HG03095 (cell line): ENCODE measurements around the gene KRT34.
"Not testable (repeated sequence)": the region's sequence is repeated elsewhere in the genome, so short reads cannot be mapped to it uniquely, and the experiment has no call there.

ENCODE experiments used
- ATAC-seq: cut with Tn5 transposase; IDR thresholded peaks from one replicate; pipeline ENCODE4 v1.9.1; 2021; ENCODE audit warnings: moderate library complexity; ENCODE audit not compliant: unreplicated experiment

The KRT34 gene

GRCh38 chr17:41404024-41404671 lies 22.0 kb upstream of the KRT34 start:
- no peak for ATAC-seq

- ATAC-seq, result no peak
Observed at GRCh38 chr17:41403404-41404023, 21.4 kb upstream of the KRT34 start.

GRCh38 chr17:41402161-41402560 lies 20.1 kb upstream of the KRT34 start:
- ATAC-seq, result no peak

- no peak for ATAC-seq
Observed at GRCh38 chr17:41396996-41397660, 15.0 kb upstream of the KRT34 start, which contains the start of gene KRT31. Gene KRT31, minus strand, starts transcription at chr17:41397608. Its CDS starts 69 bp downstream, at chr17:41397539.

GRCh38 chr17:41396340-41396739 lies 14.2 kb upstream of the KRT34 start:
- no peak for ATAC-seq

- no peak for ATAC-seq
Observed at GRCh38 chr17:41395611-41396010, 13.5 kb upstream of the KRT34 start.

GRCh38 chr17:41395044-41395443 lies 12.9 kb upstream of the KRT34 start:
- ATAC-seq, result not testable (repeated sequence)

GRCh38 chr17:41394254-41394996 lies 12.3 kb upstream of the KRT34 start:
- ATAC-seq, result no peak

GRCh38 chr17:41393826-41394225 lies 11.7 kb upstream of the KRT34 start:
- no peak for ATAC-seq

GRCh38 chr17:41393294-41393693 lies 11.2 kb upstream of the KRT34 start:
- no peak for ATAC-seq

GRCh38 chr17:41392278-41392677 lies 10.2 kb upstream of the KRT34 start:
- no peak for ATAC-seq

- no peak for ATAC-seq
Observed at GRCh38 chr17:41391535-41391934, 9.4 kb upstream of the KRT34 start.

GRCh38 chr17:41390411-41390938 lies 8.4 kb upstream of the KRT34 start:
- ATAC-seq, result no peak

- ATAC-seq, result no peak
Observed at GRCh38 chr17:41387670-41388069, 5.6 kb upstream of the KRT34 start.

GRCh38 chr17:41386227-41386626 lies 4.1 kb upstream of the KRT34 start:
- no peak for ATAC-seq

- ATAC-seq, result no peak
Observed at GRCh38 chr17:41383690-41384089, 1.6 kb upstream of the KRT34 start.

- no peak for ATAC-seq
Observed at GRCh38 chr17:41382394-41382793, 288 bp upstream of the KRT34 start.

- not testable (repeated sequence) for ATAC-seq
Observed at GRCh38 chr17:41380091-41380490, 2.0 kb downstream of the KRT34 start.

GRCh38 chr17:41377546-41377945 lies 4.6 kb downstream of the KRT34 start:
- ATAC-seq, result no peak

GRCh38 chr17:41369713-41370112 lies 12.4 kb downstream of the KRT34 start, which contains the start of gene KRT33B:
Gene KRT33B, minus strand, starts transcription at chr17:41369813. Its CDS starts 63 bp downstream, at chr17:41369750.
- ATAC-seq, result no peak

- no peak for ATAC-seq
Observed at GRCh38 chr17:41369023-41369422, 13.1 kb downstream of the KRT34 start.
